ENCODE results near the gene CHTOP. TPM values are rescaled to one million over a fixed set of nuclear protein-coding genes. Genes with fewer than 3 reads are reported as not detected.

Gene CHTOP
- total RNA-seq, 2 experiments from 2014 or later: 97.1 to 102 TPM

DNA sequence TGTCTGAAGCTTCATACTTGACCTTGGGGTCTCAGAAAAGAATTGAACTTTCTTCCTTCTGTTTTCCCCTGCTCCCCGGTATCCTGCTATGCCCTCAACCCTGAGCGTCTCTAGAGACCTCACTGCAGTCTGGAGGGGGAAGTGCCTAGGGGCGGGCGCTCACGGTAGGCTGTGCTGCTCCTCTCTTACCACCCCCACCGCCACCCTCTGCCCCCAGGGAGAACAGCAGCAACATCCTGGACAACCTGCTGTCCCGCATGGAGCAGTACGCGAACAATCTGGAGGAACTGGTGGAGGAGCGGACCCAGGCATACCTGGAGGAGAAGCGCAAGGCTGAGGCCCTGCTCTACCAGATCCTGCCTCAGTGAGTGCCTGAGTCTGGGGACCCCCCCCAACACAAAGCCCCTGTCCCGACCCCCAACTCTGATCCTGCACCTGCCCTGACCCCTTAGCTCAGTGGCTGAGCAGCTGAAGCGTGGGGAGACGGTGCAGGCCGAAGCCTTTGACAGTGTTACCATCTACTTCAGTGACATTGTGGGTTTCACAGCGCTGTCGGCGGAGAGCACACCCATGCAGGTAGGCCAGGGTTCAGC is 55.0 kb downstream of the CHTOP start:
- H3K4me1 ChIP-seq (ENCODE audit: insufficient read depth, low read length): no peaks in the 10 kb centered on the region
- H3K27ac Mint-ChIP-seq: no peak overlapping the region
- H3K36me3 ChIP-seq (ENCODE audit: insufficient read depth, low read length): no peaks in the 10 kb centered on the region
- peaks cover 4% of the 10 kb centered on the region for H3K27me3 Mint-ChIP-seq
- H3K27ac ChIP-seq (ENCODE audit: low read depth in 1 of 2, low read length in 2 of 2): no peak overlapping the region
- H3K9me3 ChIP-seq (ENCODE audit: control insufficient read depth in 1 of 2, insufficient read depth in 1 of 2, low read length in 2 of 2): no peaks in the 10 kb centered on the region
- ATAC-seq (ENCODE audit: poor library complexity): no peak
- intact Hi-C loops (cut with DNase I, micrococcal nuclease): no loop called here
- H3K9me3 Mint-ChIP-seq: no peaks in the 10 kb centered on the region
- POLR2A ChIA-PET: no interaction called here
- H3K36me3 Mint-ChIP-seq (ENCODE audit: low read depth): no peaks in the 10 kb centered on the region
- H3K27me3 ChIP-seq (ENCODE audit: control insufficient read depth in 1 of 2, insufficient read depth in 2 of 2, low read length in 2 of 2): peaks cover 0 to 9% of the 10 kb centered on the region in 2 experiments
- no peak overlapping the region for H3K4me3 Mint-ChIP-seq
- no peak overlapping the region for H3K4me3 ChIP-seq (ENCODE audit: low read length)
- CTCF ChIA-PET: no interaction called here
- TF ChIP-seq, protein P1, sequence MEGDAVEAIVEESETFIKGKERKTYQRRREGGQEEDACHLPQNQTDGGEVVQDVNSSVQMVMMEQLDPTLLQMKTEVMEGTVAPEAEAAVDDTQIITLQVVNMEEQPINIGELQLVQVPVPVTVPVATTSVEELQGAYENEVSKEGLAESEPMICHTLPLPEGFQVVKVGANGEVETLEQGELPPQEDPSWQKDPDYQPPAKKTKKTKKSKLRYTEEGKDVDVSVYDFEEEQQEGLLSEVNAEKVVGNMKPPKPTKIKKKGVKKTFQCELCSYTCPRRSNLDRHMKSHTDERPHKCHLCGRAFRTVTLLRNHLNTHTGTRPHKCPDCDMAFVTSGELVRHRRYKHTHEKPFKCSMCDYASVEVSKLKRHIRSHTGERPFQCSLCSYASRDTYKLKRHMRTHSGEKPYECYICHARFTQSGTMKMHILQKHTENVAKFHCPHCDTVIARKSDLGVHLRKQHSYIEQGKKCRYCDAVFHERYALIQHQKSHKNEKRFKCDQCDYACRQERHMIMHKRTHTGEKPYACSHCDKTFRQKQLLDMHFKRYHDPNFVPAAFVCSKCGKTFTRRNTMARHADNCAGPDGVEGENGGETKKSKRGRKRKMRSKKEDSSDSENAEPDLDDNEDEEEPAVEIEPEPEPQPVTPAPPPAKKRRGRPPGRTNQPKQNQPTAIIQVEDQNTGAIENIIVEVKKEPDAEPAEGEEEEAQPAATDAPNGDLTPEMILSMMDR (IDR thresholded peaks at IDR 0.05): no peak
- DNase-seq: no peak
- H3K4me1 Mint-ChIP-seq (ENCODE audit: low read depth): no peaks in the 10 kb centered on the region

DNA sequence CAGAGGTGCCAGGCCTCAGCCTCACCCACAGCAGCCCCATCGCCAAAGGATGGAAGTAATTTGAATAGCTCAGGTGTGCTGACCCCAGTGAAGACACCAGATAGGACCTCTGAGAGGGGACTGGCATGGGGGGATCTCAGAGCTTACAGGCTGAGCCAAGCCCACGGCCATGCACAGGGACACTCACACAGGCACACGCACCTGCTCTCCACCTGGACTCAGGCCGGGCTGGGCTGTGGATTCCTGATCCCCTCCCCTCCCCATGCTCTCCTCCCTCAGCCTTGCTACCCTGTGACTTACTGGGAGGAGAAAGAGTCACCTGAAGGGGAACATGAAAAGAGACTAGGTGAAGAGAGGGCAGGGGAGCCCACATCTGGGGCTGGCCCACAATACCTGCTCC is 59.6 kb downstream of the CHTOP start:
- POLR2A ChIA-PET: no interaction called here
- H3K36me3 ChIP-seq (ENCODE audit: insufficient read depth, low read length): no peaks in the 10 kb centered on the region
- H3K27ac ChIP-seq (ENCODE audit: low read depth in 1 of 2, low read length in 2 of 2): no peak overlapping the region
- Mint-ChIP-seq H3K27ac (no peak overlapping the region), H3K9me3 (no peaks in the 10 kb centered on the region), H3K27me3 (peaks cover 5% of the 10 kb centered on the region), H3K4me1 (ENCODE audit: low read depth) (no peaks in the 10 kb centered on the region), H3K4me3 (no peak overlapping the region), H3K36me3 (ENCODE audit: low read depth) (no peaks in the 10 kb centered on the region)
- no peak for ATAC-seq (ENCODE audit: poor library complexity)
- TF ChIP-seq, protein P1 (IDR thresholded peaks at IDR 0.05): no peak
- CTCF ChIA-PET: interaction anchor here (2.3 kb wide), 1 partner anchor 16 kb away, joined by 5 read pairs; no protein-coding TSS in a partner anchor
- no peaks in the 10 kb centered on the region for H3K4me1 ChIP-seq (ENCODE audit: insufficient read depth, low read length)
- H3K9me3 ChIP-seq (ENCODE audit: control insufficient read depth in 1 of 2, insufficient read depth in 1 of 2, low read length in 2 of 2): no peaks in the 10 kb centered on the region
- no peaks in the 10 kb centered on the region for H3K27me3 ChIP-seq (ENCODE audit: control insufficient read depth in 1 of 2, insufficient read depth in 2 of 2, low read length in 2 of 2)
- intact Hi-C loops (cut with DNase I, micrococcal nuclease): no loop called here
- no peak for DNase-seq
- no peak overlapping the region for H3K4me3 ChIP-seq (ENCODE audit: low read length)

Small RNA genes lying within 50 kb of the gene (microRNA-seq; reads per million reads assigned to microRNA genes)
- not detected for gene MIR8083 (ENCODE audit: borderline microRNAs expressed, borderline replicate concordance)

Other genes starting within 250 kb of the CHTOP start
- 10 to 100 TPM; 21.0 to 23.8 TPM for gene S100A8, start 243.0 kb upstream of the CHTOP start, total RNA-seq
- not detected for gene S100A7A, start 217.5 kb upstream of the CHTOP start, total RNA-seq
- gene S100A7, start 173.4 kb upstream of the CHTOP start, total RNA-seq: not detected
- 100 to 1,000 TPM; 172 to 175 TPM for gene S100A6, start 98.1 kb upstream of the CHTOP start, total RNA-seq
- 1 to 10 TPM in 1 of 2 experiments, under 1 TPM in 1; 0.80 to 1.3 TPM for gene S100A5, start 93.1 kb upstream of the CHTOP start, total RNA-seq
- 100 to 1,000 TPM; 297 to 299 TPM for gene S100A4, start 88.3 kb upstream of the CHTOP start, total RNA-seq
- not detected for gene S100A3, start 84.8 kb upstream of the CHTOP start, total RNA-seq
- not detected for gene S100A2, start 68.2 kb upstream of the CHTOP start, total RNA-seq
- gene S100A16, start 20.9 kb upstream of the CHTOP start, total RNA-seq: not detected
- gene S100A14, start 17.7 kb upstream of the CHTOP start, total RNA-seq: not detected
- gene S100A13, start 6.6 kb upstream of the CHTOP start, total RNA-seq: 1 to 10 TPM; 2.1 to 2.8 TPM
- not detected for gene S100A1, start 5.6 kb upstream of the CHTOP start, total RNA-seq
- 1 to 10 TPM; 7.2 to 7.3 TPM for gene SNAPIN, start 24.6 kb downstream of the CHTOP start, total RNA-seq
- 100 to 1,000 TPM; 140 to 147 TPM for gene ILF2, start 36.9 kb downstream of the CHTOP start, total RNA-seq
- gene NPR1, start 44.6 kb downstream of the CHTOP start, total RNA-seq: not detected
- gene INTS3, start 94.0 kb downstream of the CHTOP start, total RNA-seq: 10 to 100 TPM; 24.9 to 27.4 TPM
- gene SLC27A3, start 141.3 kb downstream of the CHTOP start, total RNA-seq: 1 to 10 TPM; 3.8 to 4.4 TPM

Measured in CD4-positive, alpha-beta T cell (primary cell).